ENCODE data around the gene PCNX2. TPM values are rescaled to one million over a fixed set of nuclear protein-coding genes. Genes with fewer than 3 reads are reported as not detected.

The PCNX2 gene
- total and polyA plus RNA-seq, 10 of the 15 experiments (the other 5 are each of a cell fraction or from before 2014, with no cell fraction given): 2.1 to 16.4 (median 8.1) TPM

GRCh38 chr1:233042834-233043233, 252.7 kb downstream of the PCNX2 start:
- 4% methylated on average over 3 of the region's 3 CpGs for WGBS (ENCODE audit: insufficient coverage, insufficient replicate concordance, low lambda C conversion rate, missing lambda C conversion rate)
- no peak for TF ChIP-seq BRCA1 (IDR thresholded peaks at IDR 0.05; ENCODE audit: low read depth, low read length)
- TF ChIP-seq SPI1 (IDR thresholded peaks at IDR 0.05; ENCODE audit: borderline replicate concordance, insufficient read depth, low read depth, low read length): peak; percentile 14; the same call in 1 of the 2 replicates
- Histone ChIP-seq H3K4me1 (ENCODE audit: control insufficient read depth, insufficient read depth, low read length) (no peaks in the 10 kb centered on the region; the same call in 1 of the 2 replicates), H3K4me2 (ENCODE audit: control insufficient read depth, insufficient read depth) (0 out of 2 replicates have a peak overlapping the region, but pooled peaks have one; percentile 7), H3K79me2 (ENCODE audit: control insufficient read depth, insufficient read depth, low read length) (no peaks in the 10 kb centered on the region), H3K4me3 (no peak overlapping the region), H3K27me3 (replicated peaks in 1 of 2; ENCODE audit: control insufficient read depth in 2 of 2, insufficient read depth in 2 of 2, low read length in 1 of 2) (no peaks in the 10 kb centered on the region), H3K9ac (ENCODE audit: control insufficient read depth, insufficient read depth, low read length) (no peak overlapping the region), H3K9me3 (replicated peaks; ENCODE audit: control insufficient read depth, insufficient read depth, low read length) (no peaks in the 10 kb centered on the region), H2AFZ (ENCODE audit: control insufficient read depth, low read depth, low read length) (no peak overlapping the region), H4K20me1 (ENCODE audit: control insufficient read depth, insufficient read depth) (no peaks in the 10 kb centered on the region), H3K27ac (ENCODE audit: control insufficient read depth, insufficient read depth) (no peak overlapping the region), H3K36me3 (ENCODE audit: control insufficient read depth in 2 of 2, insufficient read depth in 2 of 2, low read length in 1 of 2) (no peaks in the 10 kb centered on the region)
- in situ Hi-C loops (cut with MboI) (no loop called here), intact Hi-C loops (cut with micrococcal nuclease; ENCODE audit: unreplicated experiment) (no loop called here)
- ATAC-seq (peak; percentile 69), DNase-seq (ENCODE audit: low read depth, low spot score) (no peak), FAIRE-seq (no peak)
- CTCF ChIA-PET: no interaction called here
- SMC1A ChIA-PET (ENCODE audit: uncharacterized antibody, unreplicated experiment): no interaction called here
- POLR2A ChIA-PET: no interaction called here
- no TSS peak for BruUV-seq (replicated peaks)
- RAD21 ChIA-PET (ENCODE audit: unreplicated experiment): no interaction called here

- Histone ChIP-seq H3K27me3 (replicated peaks in 1 of 2; ENCODE audit: control insufficient read depth in 2 of 2, insufficient read depth in 2 of 2, low read length in 1 of 2) (no peaks in the 10 kb centered on the region), H3K27ac (ENCODE audit: control insufficient read depth, insufficient read depth) (no peak overlapping the region), H3K79me2 (ENCODE audit: control insufficient read depth, insufficient read depth, low read length) (no peaks in the 10 kb centered on the region), H3K4me2 (ENCODE audit: control insufficient read depth, insufficient read depth) (no peak overlapping the region), H4K20me1 (ENCODE audit: control insufficient read depth, insufficient read depth) (no peaks in the 10 kb centered on the region), H3K9ac (ENCODE audit: control insufficient read depth, insufficient read depth, low read length) (no peak overlapping the region), H3K4me1 (ENCODE audit: control insufficient read depth, insufficient read depth, low read length) (no peaks in the 10 kb centered on the region; the same call in 1 of the 2 replicates), H3K4me3 (no peak overlapping the region), H2AFZ (ENCODE audit: control insufficient read depth, low read depth, low read length) (no peak overlapping the region), H3K36me3 (ENCODE audit: control insufficient read depth in 2 of 2, insufficient read depth in 2 of 2, low read length in 1 of 2) (no peaks in the 10 kb centered on the region), H3K9me3 (replicated peaks; ENCODE audit: control insufficient read depth, insufficient read depth, low read length) (no peaks in the 10 kb centered on the region)
- ATAC-seq: no peak
- SMC1A ChIA-PET (ENCODE audit: uncharacterized antibody, unreplicated experiment): no interaction called here
- CTCF ChIA-PET: no interaction called here
- RAD21 ChIA-PET (ENCODE audit: unreplicated experiment): no interaction called here
- intact Hi-C loops (cut with micrococcal nuclease; ENCODE audit: unreplicated experiment): no loop called here
- 81% methylated on average over 4 of the region's 4 CpGs for WGBS (ENCODE audit: insufficient coverage, insufficient replicate concordance, low lambda C conversion rate, missing lambda C conversion rate)
- no peak for FAIRE-seq
- POLR2A ChIA-PET: no interaction called here
- no TSS peak for BruUV-seq (replicated peaks)
- in situ Hi-C loops (cut with MboI): no loop called here
- no peak for DNase-seq (ENCODE audit: low read depth, low spot score)
- no peak for TF ChIP-seq IKZF1 (conservative IDR thresholded peaks at IDR 0.05)
- TF ChIP-seq PKNOX1 (IDR thresholded peaks at IDR 0.05): no peak
- no peak for TF ChIP-seq PML (IDR thresholded peaks at IDR 0.05; ENCODE audit: low read length)
- no peak for TF ChIP-seq MEF2A (IDR thresholded peaks at IDR 0.05; ENCODE audit: insufficient read depth, low read depth, low read length)
- TF ChIP-seq SKIL (IDR thresholded peaks at IDR 0.05; ENCODE audit: low read depth, poor library complexity, severe bottlenecking): no peak
- TF ChIP-seq ZNF207 (IDR thresholded peaks at IDR 0.05; ENCODE audit: borderline replicate concordance): no peak
- TF ChIP-seq POLR2A (IDR thresholded peaks at IDR 0.05; ENCODE audit: low read depth, low read length): no peak
- no peak for TF ChIP-seq USF1 (IDR thresholded peaks at IDR 0.05; ENCODE audit: borderline replicate concordance, extremely low read length, insufficient read depth, low read depth, low read length)
- TF ChIP-seq MAX (IDR thresholded peaks at IDR 0.05; ENCODE audit: low read depth, low read length): no peak
- TF ChIP-seq RAD21 (IDR thresholded peaks at IDR 0.05; ENCODE audit: insufficient read depth, low read depth, low read length): no peak
- TF ChIP-seq MTA3 (IDR thresholded peaks at IDR 0.05; ENCODE audit: borderline replicate concordance, low read length): no peak
- no peak for TF ChIP-seq TAF1 (IDR thresholded peaks at IDR 0.05; ENCODE audit: borderline replicate concordance, low read depth, low read length)
Measured at GRCh38 chr1:233040494-233040893, 255.0 kb downstream of the PCNX2 start.

All from GM12878 (cell line).